SK-N-MC (cell line): ENCODE results near the gene CDKL1.
"Not testable (repeated sequence)": the region's sequence is repeated elsewhere in the genome, so short reads cannot be mapped to it uniquely, and the experiment has no call there.

Experiments
- DNase-seq: peaks from one replicate; pipeline ENCODE4 v3.0.0-alpha.2; 2011; ENCODE audit warnings: low read depth, low spot score
- H3K27ac ChIP-seq: fragments of 200-600 bp; sonication (generic); 2 replicates; pipeline ENCODE4 v1.5.1; 2016; ENCODE audit warnings: mixed run types
- H3K36me3 ChIP-seq: fragments of 200-600 bp; sonication (generic); 2 replicates; pipeline ENCODE4 v1.6.1; 2017; ENCODE audit warnings: antibody characterized with exemption, low read length, mixed read lengths; ENCODE audit not compliant: insufficient read depth
- H3K4me3 ChIP-seq: fragments of 200-600 bp; sonication (generic); 2 replicates; pipeline ENCODE4 v1.5.1; 2016
- H3K9ac ChIP-seq: fragments of 200-600 bp; sonication (generic); 2 replicates; pipeline ENCODE4 v1.8.0; 2017; ENCODE audit warnings: mixed run types, mixed read lengths; ENCODE audit not compliant: insufficient read length
- H3K9me3 ChIP-seq: fragments of 200-600 bp; sonication (generic); 2 replicates; pipeline ENCODE4 v1.6.1; 2017; ENCODE audit warnings: low read depth, mild to moderate bottlenecking, antibody characterized with exemption, low read length, moderate library complexity, mixed read lengths
- EZH2 ChIP-seq: fragments of 200-600 bp; sonication (generic); IDR thresholded peaks from one replicate; pipeline ENCODE4 v1.6.1; 2017; ENCODE audit warnings: antibody characterized with exemption
- FOXP2 ChIP-seq: optimal IDR thresholded peaks from 2 replicates; pipeline ENCODE3; 2011; ENCODE audit warnings: mild to moderate bottlenecking, moderate library complexity; ENCODE audit not compliant: insufficient read depth; ENCODE audit errors: extremely low read length, control extremely low read depth
- POLR2AphosphoS5 ChIP-seq: IDR thresholded peaks from 2 replicates; pipeline ENCODE4 v1.6.1; 2012; ENCODE audit warnings: mild to moderate bottlenecking, low read depth, low read length, borderline replicate concordance

The CDKL1 gene

GRCh38 chr14:50320283-50320682, 76.4 kb downstream of the CDKL1 start:
- Histone ChIP-seq H3K36me3 (peaks cover 15% of the 10 kb centered on the region), H3K9me3 (no peaks in the 10 kb centered on the region), H3K4me3 (no peak overlapping the region), H3K27ac (peak overlapping the region; percentile 36; the same call in 1 of the 2 replicates), H3K9ac (no peak overlapping the region)
- DNase-seq = no peak
- no peak for TF ChIP-seq POLR2AphosphoS5
- no peak for TF ChIP-seq FOXP2
- TF ChIP-seq EZH2 = no peak

- H3K9me3 ChIP-seq = no peaks in the 10 kb centered on the region
- H3K4me3 ChIP-seq = no peak overlapping the region
- H3K36me3 ChIP-seq = peaks cover 12% of the 10 kb centered on the region
- DNase-seq = no peak
- TF ChIP-seq POLR2AphosphoS5 (no peak), EZH2 (no peak), FOXP2 (no peak)
- H3K27ac ChIP-seq = no peak overlapping the region
- no peak overlapping the region for H3K9ac ChIP-seq
These were observed 77.0 kb downstream of the CDKL1 start for GRCh38 chr14:50319721-50320120.

- TF ChIP-seq POLR2AphosphoS5 = no peak
- no peak for TF ChIP-seq EZH2
- no peak for TF ChIP-seq FOXP2
- peaks cover 12% of the 10 kb centered on the region for H3K36me3 ChIP-seq
- no peak overlapping the region for H3K4me3 ChIP-seq
- no peaks in the 10 kb centered on the region for H3K9me3 ChIP-seq
- DNase-seq = no peak
- H3K9ac ChIP-seq = no peak overlapping the region
- H3K27ac ChIP-seq = no peak overlapping the region
These were observed 77.4 kb downstream of the CDKL1 start for GRCh38 chr14:50319293-50319692.

GRCh38 chr14:50318031-50318626, 78.6 kb downstream of the CDKL1 start:
- no peaks in the 10 kb centered on the region for H3K9me3 ChIP-seq
- DNase-seq = no peak
- H3K27ac ChIP-seq = no peak overlapping the region
- H3K4me3 ChIP-seq = no peak overlapping the region
- no peak for TF ChIP-seq EZH2
- H3K9ac ChIP-seq = peak overlapping the region; percentile 20
- peaks cover 9% of the 10 kb centered on the region for H3K36me3 ChIP-seq

- not testable (repeated sequence) for H3K27ac ChIP-seq, H3K9ac ChIP-seq, H3K4me3 ChIP-seq, H3K9me3 ChIP-seq, DNase-seq, H3K36me3 ChIP-seq
These were observed 82.6 kb downstream of the CDKL1 start for GRCh38 chr14:50314098-50314497.

GRCh38 chr14:50312734-50313054, 84.0 kb downstream of the CDKL1 start:
- peak overlapping the region; percentile 89 for H3K27ac ChIP-seq
- H3K36me3 ChIP-seq = peaks cover 9% of the 10 kb centered on the region; the same call in 1 of the 2 replicates
- DNase-seq = no peak
- peak overlapping the region; percentile 87 for H3K4me3 ChIP-seq
- no peak; the same call in 1 of the 2 replicates for TF ChIP-seq POLR2AphosphoS5
- no peak for TF ChIP-seq FOXP2
- no peak for TF ChIP-seq EZH2
- H3K9ac ChIP-seq = peak overlapping the region; percentile 92
- H3K9me3 ChIP-seq = no peaks in the 10 kb centered on the region

- Histone ChIP-seq H3K4me3 (peak within 1 kb of the TSS; percentile 87), H3K9me3 (no peaks in the 10 kb centered on the region), H3K27ac (peak within 1 kb of the TSS; percentile 89), H3K9ac (peak within 1 kb of the TSS; percentile 92), H3K36me3 (peaks cover 9% of the 10 kb centered on the region; the same call in 1 of the 2 replicates)
- no peak for DNase-seq
- TF ChIP-seq POLR2AphosphoS5 = peak; percentile 96
- TF ChIP-seq EZH2 = no peak
These were observed 84.5 kb downstream of the CDKL1 start, which contains the start of the genes DMAC2L and L2HGDH for GRCh38 chr14:50311972-50312733. TSS of gene DMAC2L (plus strand) at chr14:50312324. CDS start at chr14:50321488, 9,164 bp downstream. TSS of gene L2HGDH (minus strand) at chr14:50312229. CDS start at chr14:50312150, 79 bp downstream.

GRCh38 chr14:50311337-50311971, 85.2 kb downstream of the CDKL1 start:
- H3K27ac ChIP-seq = no peak overlapping the region
- no peak for TF ChIP-seq POLR2AphosphoS5
- TF ChIP-seq EZH2 = no peak
- no peak for TF ChIP-seq FOXP2
- peak overlapping the region; percentile 87 for H3K4me3 ChIP-seq
- peak overlapping the region; percentile 92 for H3K9ac ChIP-seq
- H3K36me3 ChIP-seq = peaks cover 9% of the 10 kb centered on the region; the same call in 1 of the 2 replicates
- DNase-seq = no peak
- H3K9me3 ChIP-seq = no peaks in the 10 kb centered on the region
